DOHH2 (cell line): Measurements from ENCODE around the gene CMSS1.

Experiments
- H3F3A ChIP-seq: fragments of 200-600 bp; sonication (generic), shearing (Covaris generic); 2 replicates; pipeline ENCODE4 v1.6.0; 2016; ENCODE audit warnings: antibody characterized with exemption, mild to moderate bottlenecking; ENCODE audit not compliant: control insufficient read depth, insufficient read depth
- H3K27ac ChIP-seq: fragments of 200-600 bp; sonication (generic); 2 replicates; pipeline ENCODE4 v1.5.1; 2014; ENCODE audit warnings: low read depth, mild to moderate bottlenecking, low read length, moderate library complexity
- H3K27me3 ChIP-seq: fragments of 200-600 bp; sonication (generic); 2 replicates; pipeline ENCODE4 v1.6.1; 2014; ENCODE audit warnings: mild to moderate bottlenecking, low read length, mixed read lengths; ENCODE audit not compliant: control insufficient read depth
- H3K36me3 ChIP-seq: fragments of 200-600 bp; sonication (generic); 2 replicates; pipeline ENCODE4 v1.6.1; 2014; ENCODE audit warnings: mild to moderate bottlenecking, low read length, moderate library complexity, mixed read lengths; ENCODE audit not compliant: control insufficient read depth
- H3K4me1 ChIP-seq: fragments of 200-600 bp; sonication (generic); 2 replicates; pipeline ENCODE4 v1.6.1; 2014; ENCODE audit warnings: mild to moderate bottlenecking, low read length, mixed read lengths; ENCODE audit not compliant: control insufficient read depth
- H3K4me2 ChIP-seq: fragments of 200-600 bp; sonication (generic); 2 replicates; pipeline ENCODE4 v1.6.0; 2014; ENCODE audit warnings: mild to moderate bottlenecking, low read length, moderate library complexity
- H3K4me3 ChIP-seq: fragments of 200-600 bp; sonication (generic); 2 replicates; pipeline ENCODE4 v1.5.1; 2014; ENCODE audit warnings: mild to moderate bottlenecking, low read length, mixed read lengths
- H3K79me2 ChIP-seq: fragments of 200-600 bp; sonication (generic); 2 replicates; pipeline ENCODE4 v1.6.1; 2014; ENCODE audit warnings: mild to moderate bottlenecking, low read length, mixed read lengths; ENCODE audit not compliant: control insufficient read depth
- H3K9me2 ChIP-seq: fragments of 200-600 bp; sonication (generic); replicated peaks from 2 replicates; pipeline ENCODE4 v1.6.1; 2014; ENCODE audit warnings: mild to moderate bottlenecking, low read length, mixed read lengths; ENCODE audit not compliant: control insufficient read depth
- H3K9me3 ChIP-seq: fragments of 200-600 bp; sonication (generic); 2 replicates; pipeline ENCODE4 v1.6.1; 2014; ENCODE audit warnings: antibody characterized with exemption, low read length, mixed read lengths; ENCODE audit not compliant: control insufficient read depth, insufficient read depth
- H4K20me1 ChIP-seq: fragments of 200-600 bp; sonication (generic); 2 replicates; pipeline ENCODE4 v1.6.0; 2014; ENCODE audit warnings: low read depth, mild to moderate bottlenecking, antibody characterized with exemption, low read length, moderate library complexity; ENCODE audit not compliant: control insufficient read depth, insufficient read depth
- CTCF ChIP-seq: fragments of 200-600 bp; sonication (generic); IDR thresholded peaks from one replicate; pipeline ENCODE4 v1.5.1; 2014; ENCODE audit warnings: antibody characterized with exemption, mild to moderate bottlenecking, low read depth, low read length; ENCODE audit not compliant: poor library complexity, severe bottlenecking
- EZH2phosphoT487 ChIP-seq: fragments of 200-600 bp; sonication (generic); IDR thresholded peaks from 2 replicates; pipeline ENCODE4 v1.6.1; 2017; ENCODE audit warnings: borderline replicate concordance, mild to moderate bottlenecking, antibody characterized with exemption, low read length, moderate library complexity, mixed read lengths

The CMSS1 gene

DNA sequence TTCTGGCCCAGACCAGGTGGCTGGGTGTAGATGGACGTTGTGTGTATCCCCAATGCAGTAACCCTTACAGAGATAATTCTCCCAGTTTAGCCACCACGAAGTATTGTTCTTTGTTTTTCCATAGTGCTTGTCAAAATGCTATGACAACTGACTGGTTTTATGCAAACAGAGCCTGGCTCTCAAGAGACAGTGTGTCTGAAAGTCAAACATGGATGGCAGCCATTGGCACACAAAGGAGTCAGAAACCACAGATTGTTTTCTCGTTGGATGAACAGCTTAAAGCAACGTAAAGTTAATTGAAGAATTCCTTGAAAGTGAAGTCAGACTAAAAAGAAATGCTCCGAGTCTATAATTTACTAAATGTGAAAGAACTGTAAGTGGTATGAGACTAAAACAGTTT lies 205.5 kb downstream of the CMSS1 start:
- Histone ChIP-seq H3K79me2 (no peaks in the 10 kb centered on the region), H3K9me3 (no peaks in the 10 kb centered on the region), H3K27me3 (no peaks in the 10 kb centered on the region), H4K20me1 (no peaks in the 10 kb centered on the region), H3K9me2 (no peaks in the 10 kb centered on the region), H3K4me1 (no peaks in the 10 kb centered on the region), H3F3A (no peaks in the 10 kb centered on the region), H3K27ac (no peak overlapping the region), H3K4me3 (no peak overlapping the region), H3K4me2 (no peak overlapping the region), H3K36me3 (no peaks in the 10 kb centered on the region)
- no peak for TF ChIP-seq EZH2phosphoT487
- TF ChIP-seq CTCF: no peak

GRCh38 chr3:100023595-100023994 lies 205.9 kb downstream of the CMSS1 start:
- TF ChIP-seq CTCF (no peak), EZH2phosphoT487 (no peak)
- Histone ChIP-seq H3K4me3 (no peak overlapping the region), H3K79me2 (no peaks in the 10 kb centered on the region), H3K36me3 (no peaks in the 10 kb centered on the region), H3K9me3 (no peaks in the 10 kb centered on the region), H3K9me2 (no peaks in the 10 kb centered on the region), H4K20me1 (no peaks in the 10 kb centered on the region), H3K4me2 (no peak overlapping the region), H3K27me3 (no peaks in the 10 kb centered on the region), H3F3A (no peaks in the 10 kb centered on the region), H3K4me1 (no peaks in the 10 kb centered on the region), H3K27ac (no peak overlapping the region)

GRCh38 chr3:100024520-100025303 lies 207.1 kb downstream of the CMSS1 start:
- TF ChIP-seq EZH2phosphoT487 (no peak), CTCF (no peak)
- no peaks in the 10 kb centered on the region for H4K20me1 ChIP-seq

More at GRCh38 chr3:100024520-100025303, 207.1 kb downstream of the CMSS1 start:
- no peaks in the 10 kb centered on the region for H3K79me2 ChIP-seq
- no peaks in the 10 kb centered on the region for H3K27me3 ChIP-seq
- H3K4me1 ChIP-seq: no peaks in the 10 kb centered on the region
- H3K36me3 ChIP-seq: no peaks in the 10 kb centered on the region
- no peaks in the 10 kb centered on the region for H3K9me2 ChIP-seq
- no peaks in the 10 kb centered on the region for H3K9me3 ChIP-seq
- H3K27ac ChIP-seq: no peak overlapping the region
- H3F3A ChIP-seq: no peaks in the 10 kb centered on the region
- H3K4me2 ChIP-seq: no peak overlapping the region
- H3K4me3 ChIP-seq: no peak overlapping the region
